NOMO-1 treated with DMSO at 0.1 percent for 48 hours (cell line): ENCODE results near the gene ARHGEF12.

ENCODE experiments used
- DNase-seq: peaks from one replicate; lab custom pipeline; 2025; ENCODE audit not compliant: unreplicated experiment; lab: John Stamatoyannopoulos, UW

The ARHGEF12 gene

DNA sequence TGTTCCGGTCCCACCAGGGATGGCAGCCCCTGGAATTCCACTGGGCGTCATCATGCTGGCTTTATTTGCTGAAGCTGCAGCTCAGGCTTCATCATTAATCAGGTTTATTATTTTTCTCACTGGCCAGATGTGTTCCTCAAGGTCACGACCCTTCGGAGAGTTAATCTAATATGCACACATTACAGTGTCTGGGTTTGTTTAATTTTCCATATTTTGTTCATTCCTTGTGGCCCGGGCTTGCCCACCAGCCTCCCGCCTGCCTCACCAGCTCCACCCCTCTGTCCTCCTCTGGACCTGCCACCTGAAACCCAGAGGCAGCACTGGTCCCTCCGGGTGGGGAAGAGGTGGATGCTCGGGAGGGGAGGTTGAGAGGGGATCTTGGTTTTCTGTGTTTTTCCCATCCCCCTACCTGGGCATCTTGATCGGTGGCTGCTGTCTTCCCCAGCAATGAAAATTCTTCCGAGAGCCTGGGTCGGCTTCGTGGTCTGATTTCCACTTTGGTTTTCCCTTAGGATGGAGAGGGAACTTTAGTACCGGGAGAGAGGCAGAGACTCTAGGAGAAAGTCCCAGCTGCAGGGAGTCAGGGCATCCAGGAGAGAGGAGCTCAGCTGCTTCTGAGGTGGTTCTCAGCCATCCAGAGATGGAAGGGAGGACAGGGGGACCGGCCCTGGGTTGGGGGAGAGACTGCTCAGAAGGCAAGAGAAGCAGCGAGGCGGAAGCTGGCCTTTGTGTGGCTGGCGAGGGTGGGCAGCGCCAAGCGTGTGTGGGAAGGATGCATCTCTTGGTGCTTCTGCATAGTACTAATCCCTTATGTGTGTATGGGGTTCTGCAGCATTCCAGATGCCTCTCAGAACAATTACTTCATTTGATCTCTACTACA lies 177.5 kb downstream of the ARHGEF12 start:
- no peak for DNase-seq

DNA sequence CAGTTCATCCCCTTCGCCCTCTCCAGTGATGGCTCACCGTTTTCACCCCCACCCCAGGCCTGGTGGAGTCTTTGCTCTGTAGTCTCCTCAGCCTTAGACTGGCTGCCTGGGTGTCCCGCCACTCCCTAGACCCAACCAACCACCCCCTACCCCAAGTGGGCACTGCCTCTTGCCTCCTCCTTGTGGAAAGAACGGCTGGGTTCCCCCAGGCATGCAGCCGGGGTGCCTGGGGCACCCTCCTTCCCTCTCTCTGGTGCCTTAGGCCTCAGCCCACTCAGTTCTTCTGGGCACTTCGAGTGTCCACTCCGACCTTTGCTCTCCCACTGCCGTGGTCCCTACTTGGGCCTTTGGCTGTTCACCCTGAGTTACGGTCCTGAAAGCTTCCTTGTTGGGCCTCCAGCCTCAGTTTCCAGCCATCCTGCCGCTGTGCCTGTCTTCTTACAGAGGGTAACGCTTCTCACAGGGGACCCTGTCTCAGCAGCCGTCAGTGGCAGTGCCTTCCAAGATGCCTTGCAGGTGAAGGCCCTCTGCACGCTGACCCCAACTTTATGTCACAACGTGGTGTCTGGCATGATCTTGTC lies 178.4 kb downstream of the ARHGEF12 start:
- DNase-seq = no peak

DNA sequence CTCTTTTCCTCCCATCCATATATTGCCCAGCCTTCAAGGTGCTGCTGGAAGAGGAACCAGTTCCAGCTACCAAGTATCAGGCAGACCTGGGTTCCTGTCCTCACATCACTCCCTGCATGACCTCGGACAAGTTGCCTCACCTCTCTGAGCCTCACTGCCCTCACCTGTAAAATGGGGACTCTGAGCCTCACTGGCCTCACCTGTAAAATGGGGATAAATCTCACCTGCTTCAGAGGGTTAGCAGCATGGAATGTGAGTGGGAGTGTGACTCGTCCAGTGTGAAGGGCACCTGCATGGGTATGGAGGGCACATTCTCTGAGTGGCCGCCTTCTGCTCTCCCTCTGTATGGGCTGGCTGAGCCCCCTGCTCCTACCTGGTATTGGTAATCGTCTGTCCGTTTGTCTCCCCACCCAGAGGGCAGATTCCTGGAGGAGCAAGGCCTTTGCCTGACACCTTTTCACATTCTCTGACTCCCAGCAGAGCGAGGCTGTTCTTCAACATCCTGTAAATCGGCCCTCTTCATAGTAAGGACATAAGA lies 179.0 kb downstream of the ARHGEF12 start:
- no peak for DNase-seq

DNA sequence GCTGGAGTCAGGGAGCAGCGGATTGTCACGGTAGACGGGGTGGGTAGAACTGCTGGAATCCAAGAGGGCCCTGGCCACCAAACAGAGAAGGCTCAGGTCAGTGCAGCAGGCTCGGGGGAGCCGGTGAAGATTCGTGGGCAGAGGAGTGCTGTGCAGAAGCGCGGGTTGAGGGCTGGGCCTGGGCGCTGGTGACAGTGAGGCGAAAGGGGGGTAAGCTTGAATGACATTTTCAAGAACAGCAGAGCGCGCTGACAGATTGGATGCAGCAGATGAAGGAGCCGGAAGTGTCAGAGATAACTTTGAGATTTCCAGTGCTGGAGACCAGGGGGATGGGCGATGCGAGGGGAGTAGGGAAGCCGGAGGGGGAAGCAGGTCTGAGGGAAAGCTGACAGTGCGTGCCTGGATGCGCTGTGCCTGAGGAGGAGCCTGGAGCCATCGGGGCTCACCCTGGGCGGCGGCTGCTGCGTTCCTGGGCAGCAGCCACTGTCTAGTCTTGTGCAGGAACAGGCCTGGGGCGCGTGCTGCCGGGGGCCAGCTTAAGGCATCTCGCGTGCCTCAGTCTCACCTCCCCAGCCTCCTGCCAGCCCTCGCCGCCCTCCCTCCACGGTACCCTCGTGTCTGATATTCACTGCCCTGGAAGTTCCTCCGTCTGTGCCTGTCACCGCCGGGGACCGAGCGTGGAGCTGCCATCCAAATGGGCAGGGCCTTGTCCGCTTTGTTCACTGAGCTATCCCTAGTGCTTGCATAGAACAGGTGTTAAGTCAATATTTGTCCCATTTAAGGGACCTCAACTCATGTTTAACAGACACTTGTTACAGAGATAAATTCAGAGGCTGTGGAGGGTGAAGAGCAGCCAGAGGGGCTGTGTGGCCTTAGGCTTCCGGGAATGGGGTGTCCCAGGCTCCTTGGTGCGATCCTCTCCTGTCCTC lies 180.5 kb downstream of the ARHGEF12 start:
- no peak for DNase-seq

DNA sequence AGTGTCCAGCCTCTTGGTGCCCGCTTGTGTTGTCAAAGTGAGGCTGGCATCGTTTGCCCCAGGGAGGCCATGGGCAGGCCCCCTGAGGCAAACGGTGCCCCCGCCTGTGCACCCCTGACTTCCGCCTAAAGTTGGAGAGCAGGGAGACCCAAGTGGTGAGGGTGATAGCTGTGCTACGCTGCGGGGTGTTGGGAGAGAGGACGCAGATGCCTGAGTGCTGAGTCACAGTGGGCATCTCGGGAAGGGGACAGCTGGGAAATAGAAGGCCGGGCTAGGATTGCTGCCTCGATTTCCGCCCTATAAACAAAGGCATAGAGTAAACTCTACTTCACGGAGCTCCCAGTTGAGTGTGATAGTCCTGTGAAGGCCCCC lies 181.2 kb downstream of the ARHGEF12 start:
- DNase-seq = no peak

DNA sequence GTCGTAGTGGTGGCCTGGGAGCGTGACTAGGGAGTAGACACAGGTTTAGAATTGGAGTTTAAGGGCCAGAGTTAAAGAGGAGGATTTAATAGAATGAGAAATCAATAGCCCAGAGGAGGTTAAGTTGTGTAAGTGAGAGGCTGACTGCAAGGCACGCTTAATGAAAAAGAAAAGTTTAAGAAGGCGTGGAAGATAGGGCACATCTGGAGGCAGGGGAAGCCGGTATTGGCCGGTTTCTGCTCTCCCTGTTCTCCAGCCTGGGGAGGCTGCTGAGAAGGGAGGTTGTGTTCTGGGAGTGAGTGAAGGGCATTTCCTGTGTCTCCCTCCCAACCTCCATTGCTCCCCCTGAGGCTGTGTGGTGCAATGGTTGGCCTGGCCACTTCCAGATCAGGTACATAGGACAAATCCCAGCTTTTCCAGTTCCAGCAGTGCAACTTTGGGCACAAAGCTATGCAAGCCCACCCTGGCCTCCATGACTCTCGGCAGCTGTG lies 181.6 kb downstream of the ARHGEF12 start:
- no peak for DNase-seq

DNA sequence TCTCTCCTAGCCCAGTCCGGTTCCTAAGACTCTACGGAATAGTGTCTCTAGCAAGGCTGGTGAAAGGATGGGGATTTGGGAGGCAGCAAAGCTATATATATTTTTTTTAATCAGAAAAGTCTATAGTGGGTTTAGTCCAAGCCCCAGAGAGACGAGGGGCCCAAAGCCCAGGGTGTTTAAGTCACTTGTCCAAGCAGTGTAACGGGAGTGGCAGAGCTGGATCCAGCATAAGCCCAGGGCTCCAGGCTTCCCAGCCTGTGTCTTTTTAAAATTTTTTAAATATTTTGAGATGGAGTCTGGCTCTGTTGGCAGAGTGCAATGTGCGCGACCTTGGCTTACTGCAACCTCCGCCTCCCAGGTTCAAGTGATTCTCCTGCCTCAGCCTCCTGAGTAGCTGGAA lies 182.1 kb downstream of the ARHGEF12 start:
- no peak for DNase-seq

DNA sequence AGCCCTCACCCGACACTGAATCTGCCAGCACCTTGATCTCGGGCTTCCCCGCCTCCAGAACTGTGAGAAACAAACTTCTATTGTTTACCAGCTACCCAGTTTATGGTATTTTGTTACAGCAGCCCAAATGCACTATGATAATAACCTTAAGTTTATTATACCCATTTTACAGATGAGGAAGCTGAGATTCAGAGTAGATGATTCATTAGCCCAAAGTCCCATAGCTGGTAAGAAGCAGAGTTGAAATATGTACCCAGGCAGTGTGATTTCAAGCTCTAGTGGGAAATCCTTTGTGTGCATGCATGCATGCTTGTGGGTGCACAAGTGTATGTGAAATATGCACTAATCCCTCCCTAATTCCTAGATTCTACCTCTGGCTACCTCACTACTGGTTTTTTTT lies 183.3 kb downstream of the ARHGEF12 start:
- no peak for DNase-seq

DNA sequence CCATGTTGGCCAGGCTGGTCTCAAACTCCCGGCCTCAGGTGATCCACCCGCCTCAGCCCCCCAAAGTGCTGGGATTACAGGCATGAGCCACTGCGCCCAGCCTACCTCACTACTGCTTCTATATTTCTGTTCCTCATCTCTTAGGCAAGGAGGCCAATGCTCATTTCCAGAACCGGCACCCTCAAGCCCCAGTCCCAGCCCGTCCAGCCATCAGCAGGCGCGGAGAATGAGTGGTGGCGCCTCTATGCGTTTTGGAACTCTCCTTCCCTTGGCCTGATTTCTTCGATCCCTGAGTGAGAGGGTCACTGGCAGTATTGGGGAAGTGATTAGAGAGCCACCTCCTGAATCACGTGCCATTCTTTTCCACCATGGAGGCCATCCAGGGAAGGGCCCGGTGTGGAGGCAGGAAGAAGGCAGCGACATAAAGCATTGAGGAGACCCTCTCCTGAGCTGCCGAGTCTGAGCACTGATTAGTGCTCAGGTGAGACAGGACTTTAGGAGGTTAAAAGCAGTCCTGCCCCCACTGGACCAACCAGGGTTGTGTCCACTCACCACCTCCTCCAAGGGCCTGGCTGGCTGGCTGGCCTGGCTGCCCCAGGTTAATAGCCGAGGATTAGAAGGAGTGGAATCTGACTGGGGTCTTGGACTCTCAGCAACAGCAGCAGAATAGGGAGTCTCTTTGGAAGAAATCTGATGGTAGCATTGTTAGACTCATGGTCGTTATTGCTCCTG lies 184.0 kb downstream of the ARHGEF12 start:
- DNase-seq = no peak

DNA sequence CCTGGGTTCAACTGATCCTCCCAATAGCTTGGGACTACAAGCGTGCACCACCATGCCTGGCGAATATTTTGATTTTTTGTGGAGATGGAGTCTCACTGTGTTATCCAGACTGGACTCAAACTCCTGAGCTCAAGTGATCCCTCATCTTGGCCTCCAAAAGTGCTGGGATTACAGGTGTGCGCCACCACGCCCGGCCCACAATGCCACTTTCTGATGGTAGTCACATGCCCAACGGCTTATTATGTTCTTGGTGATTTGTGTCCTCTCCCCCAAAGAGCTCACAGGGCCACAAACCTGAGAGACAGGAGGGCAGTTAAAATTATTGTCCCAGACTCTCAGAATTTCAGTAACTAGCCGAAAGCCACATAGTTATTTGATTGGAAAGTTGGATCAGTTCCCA lies 185.0 kb downstream of the ARHGEF12 start:
- no peak for DNase-seq

DNA sequence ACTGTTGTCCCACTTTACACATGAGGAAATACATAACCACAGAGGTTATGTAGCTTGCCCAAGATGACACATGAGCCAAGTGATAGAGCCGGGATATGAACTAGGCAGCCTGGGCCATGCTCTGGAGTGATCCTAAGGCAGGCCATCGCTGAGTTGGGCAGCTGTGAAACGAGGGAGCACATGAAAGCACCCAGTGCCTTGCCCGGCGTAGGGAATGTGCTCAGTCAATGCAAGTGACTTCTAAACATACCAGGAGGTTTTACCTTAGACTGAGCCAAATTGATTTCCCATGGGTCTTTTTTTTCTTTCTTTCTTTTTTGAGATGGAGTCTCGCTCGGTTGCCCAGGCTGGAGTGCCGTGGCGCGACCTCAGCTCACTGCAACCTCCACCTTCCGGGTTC lies 185.8 kb downstream of the ARHGEF12 start:
- DNase-seq = no peak

DNA sequence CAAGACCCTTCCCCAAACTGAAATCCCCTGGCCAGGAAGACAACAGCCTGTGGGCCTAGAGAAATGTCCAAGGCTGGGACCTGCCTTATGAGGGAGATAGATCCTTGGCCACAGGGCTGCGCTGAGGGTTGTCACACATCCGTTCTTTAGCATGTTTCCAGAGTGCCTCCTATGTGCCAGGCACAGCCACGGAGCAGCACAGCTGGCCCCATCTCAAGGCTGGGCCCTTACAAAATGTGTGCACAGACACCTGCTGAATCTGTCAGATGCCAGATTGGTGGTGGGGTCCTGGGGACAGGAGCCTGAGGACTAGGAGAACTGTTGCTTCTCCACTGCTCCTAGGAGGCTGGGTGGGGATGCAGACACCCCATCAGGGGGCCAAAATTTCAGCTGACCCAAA lies 186.5 kb downstream of the ARHGEF12 start:
- no peak for DNase-seq

DNA sequence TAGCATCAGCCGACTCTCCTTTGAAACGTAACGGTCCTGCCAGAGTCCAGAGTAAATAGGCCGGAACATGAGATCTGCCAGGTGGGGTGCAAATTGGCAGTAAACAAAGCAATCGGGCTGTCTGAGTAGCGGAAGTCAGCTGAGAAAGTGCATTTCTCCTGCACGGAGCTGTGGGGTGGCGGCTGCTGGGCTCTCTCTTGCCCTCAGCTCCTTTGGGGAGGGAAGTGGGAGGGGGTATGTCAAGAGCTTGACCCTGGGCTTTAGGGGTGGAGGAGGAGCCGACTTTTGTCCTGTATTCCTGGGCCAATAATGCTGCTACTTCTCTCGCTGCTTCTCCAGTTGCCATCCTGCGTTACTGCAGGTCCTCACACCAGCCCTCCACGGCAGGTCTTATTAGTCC lies 187.0 kb downstream of the ARHGEF12 start:
- DNase-seq = no peak

DNA sequence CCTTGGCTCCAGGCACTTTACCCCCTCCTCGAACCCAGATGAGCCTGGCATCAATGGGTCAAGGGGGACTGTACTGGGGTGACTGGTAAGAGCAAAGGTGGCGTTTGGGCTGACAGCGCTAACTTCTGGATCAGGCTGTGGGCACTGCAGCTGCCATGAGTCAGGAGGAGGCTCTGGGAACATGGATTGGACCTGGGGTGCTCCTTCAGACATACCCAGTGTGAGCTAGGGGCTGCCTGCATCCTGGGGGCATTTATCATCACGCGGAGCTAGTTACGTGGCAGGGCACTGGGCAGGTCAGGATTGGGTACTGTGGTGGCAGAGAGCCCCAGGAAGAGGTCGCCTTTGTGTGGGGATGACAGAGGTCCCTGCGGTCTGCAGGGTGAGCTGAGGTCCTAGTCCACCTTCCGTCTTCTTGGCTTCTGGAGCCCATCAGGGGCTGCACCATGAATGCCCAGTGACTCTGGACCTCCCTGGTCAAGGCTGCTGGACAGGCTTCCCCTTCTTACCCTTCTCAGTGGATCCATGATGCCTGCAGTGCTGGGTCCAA lies 188.4 kb downstream of the ARHGEF12 start:
- no peak for DNase-seq

DNA sequence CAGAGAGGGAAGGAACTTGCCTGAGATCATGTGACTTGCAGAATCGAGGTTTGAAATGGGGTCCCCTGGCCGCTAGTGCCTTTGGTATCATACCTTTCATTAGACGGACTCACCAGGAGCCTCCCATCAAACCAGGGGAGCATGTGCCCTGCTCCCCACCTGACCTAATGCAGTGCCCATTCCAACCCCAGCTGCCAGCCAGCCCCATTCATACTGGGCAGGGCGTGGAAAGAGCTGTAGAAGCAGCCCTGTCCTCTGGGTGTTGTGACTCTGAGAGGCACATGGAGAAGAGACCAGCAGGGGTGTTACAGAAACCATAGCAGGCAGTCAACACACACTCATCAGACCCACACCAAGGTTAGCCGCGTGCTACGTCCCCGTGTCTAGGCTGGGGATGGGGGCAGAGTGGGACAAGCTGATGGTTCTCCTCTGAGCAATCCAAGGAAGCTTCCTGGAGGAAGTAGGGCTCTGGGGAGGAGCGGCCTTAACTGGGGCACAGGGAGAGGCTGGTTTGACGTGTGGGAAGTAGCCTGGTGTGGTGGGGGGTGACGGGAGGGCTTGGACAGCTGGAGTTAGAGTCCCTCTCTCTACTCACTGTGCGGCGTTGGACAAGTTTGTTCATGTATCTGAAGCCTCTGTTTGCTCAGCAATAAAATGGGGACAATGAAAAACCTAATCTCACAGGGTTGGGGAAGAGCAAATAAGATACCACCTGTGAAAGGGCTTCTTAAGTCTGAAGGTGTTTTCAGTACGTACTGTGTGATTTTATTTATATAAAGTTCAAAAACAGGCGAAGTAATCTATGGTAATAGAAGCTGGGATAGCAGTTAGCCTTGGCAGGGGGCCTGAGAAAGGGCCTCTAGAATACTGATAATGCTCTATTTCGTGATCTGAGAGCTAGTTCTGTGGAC lies 189.3 kb downstream of the ARHGEF12 start:
- no peak for DNase-seq

DNA sequence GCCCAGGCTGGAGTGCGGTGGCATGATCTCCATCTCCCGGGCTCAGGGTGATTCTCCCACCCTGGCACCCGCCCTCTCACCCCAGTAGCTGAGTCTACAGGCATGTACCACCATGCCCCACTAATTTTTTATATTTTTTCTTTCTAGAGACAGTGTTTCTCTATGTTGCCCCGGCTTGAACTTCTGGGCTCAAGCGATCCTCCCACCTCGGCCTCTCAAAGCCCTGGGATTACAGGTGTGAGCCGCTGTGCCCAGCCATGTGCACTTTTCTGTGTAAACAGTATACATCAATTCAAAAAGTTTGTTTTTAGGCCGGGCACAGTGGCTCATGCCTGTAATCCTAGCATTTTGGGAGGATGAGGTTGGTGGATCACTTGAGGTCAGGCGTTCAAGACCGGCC lies 190.0 kb downstream of the ARHGEF12 start:
- DNase-seq = no peak

DNA sequence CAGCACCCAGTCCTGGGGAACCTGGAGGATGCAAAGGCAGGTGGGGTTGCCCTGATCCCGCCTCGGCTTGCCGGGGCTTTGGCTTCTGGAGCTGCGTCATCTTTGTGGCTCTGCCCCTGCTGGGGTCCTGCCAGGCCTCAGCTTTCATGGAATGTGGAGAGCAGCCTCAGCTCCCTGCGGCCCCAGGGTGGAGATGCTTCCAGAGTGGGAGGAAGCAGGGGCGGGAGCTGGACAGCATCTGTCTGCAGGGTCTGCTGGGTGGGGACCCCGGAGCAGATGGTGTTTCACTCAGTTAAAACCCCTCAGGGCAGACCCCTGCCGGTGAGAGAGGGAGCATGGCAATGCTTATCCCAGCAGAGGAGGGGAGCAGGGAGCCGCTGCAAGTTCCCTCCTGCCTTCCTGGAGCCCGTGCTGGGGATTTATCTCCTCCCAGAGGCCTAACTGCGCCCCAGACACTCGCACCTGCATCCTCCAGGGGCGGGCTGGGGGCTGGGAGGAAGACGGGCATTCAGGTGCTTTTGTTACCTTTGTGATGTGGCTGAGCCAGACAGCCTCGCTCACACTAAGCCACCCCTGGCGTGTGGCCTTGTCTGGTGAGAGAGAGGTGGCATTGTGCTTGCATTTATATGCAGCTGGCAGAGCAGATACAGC lies 191.0 kb downstream of the ARHGEF12 start:
- DNase-seq = no peak

DNA sequence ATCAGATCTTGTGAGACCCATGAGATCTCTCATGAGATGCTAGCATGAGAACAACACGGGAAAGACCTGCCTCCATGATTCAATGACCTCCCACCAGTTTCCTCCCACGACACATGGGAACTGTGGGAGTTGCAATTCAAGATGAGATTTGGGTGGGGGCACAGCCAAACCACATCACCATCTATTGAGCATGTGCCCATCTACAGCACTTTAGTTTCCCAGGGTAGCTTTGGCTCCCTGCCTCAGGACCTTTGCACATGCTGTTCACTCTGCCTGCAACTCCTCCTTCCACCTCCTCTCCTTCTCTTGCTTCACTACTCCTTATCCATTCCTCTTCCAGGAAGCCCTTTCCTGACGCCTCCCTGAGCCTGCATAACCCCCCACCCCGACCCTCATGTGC lies 192.5 kb downstream of the ARHGEF12 start:
- DNase-seq = no peak

DNA sequence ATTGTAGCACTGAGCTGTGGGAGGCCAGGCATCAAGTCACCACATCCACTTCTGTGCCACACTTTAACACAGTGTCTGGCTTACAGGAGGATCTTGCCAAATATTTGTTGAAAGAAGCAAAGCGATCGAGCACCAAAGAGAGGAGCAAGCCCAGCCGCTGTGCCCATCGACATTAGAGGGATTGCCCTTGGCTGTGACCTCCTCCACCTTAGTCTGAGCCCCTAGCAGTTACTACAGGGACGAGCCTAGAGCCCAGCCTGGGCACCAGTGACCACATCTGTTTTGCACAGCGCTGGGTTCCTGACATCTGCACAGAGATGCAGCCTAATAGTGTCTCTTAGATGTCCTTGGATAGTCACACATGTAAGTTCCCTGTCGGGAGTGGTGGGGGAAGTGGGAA lies 193.0 kb downstream of the ARHGEF12 start:
- DNase-seq = no peak
